ENCODE data around the gene GCK. TPM values are rescaled to one million over a fixed set of nuclear protein-coding genes. Genes with fewer than 3 reads are reported as not detected.
"Not testable (repeated sequence)": the region's sequence is repeated elsewhere in the genome, so short reads cannot be mapped to it uniquely, and the experiment has no call there.

Gene GCK
- total RNA-seq, 2 donors from 2014 or later, result 3.1 to 5.6 TPM

DNA sequence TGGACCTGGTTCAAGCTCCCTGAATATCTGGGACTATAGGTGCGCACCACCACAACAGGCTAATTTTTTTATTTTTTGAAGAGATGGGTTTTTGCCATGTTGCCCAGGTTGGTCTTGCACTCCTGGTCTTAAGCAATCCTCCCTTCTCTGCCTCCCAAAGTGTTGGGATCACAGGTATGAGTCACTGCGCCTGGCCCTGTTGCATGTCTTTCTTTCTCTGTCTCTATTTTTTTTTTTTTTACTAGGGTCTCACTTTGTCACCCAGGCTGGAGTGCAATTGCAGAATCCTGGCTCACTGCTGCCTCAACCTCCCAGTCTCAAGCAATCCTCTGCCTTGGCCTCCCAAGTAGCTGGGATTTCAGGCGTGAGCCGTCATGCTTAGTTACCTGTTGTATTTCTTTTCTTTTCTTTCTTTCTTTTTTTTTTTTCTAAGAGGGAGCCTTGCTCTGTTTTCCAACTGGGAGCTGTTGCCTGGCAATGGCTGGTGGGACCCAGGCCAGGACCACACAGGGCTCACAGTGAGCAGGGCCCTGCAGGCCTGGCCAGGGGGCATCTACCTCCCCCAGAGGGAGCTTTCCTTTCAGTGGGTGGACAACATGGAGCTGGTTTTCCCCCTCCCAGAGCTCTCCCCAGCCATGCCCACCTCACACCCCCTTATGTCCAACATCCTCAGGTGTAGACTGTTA is 54.2 kb downstream of the GCK start:
- ATAC-seq (no peak), DNase-seq (peak; percentile 18)
- intact Hi-C loops (cut with DNase I), result no loop called here

- intact Hi-C loops (cut with DNase I), result no loop called here
- DNase-seq, result no peak
Observed at GRCh38 chr7:44133295-44133694, 55.9 kb downstream of the GCK start.

DNA sequence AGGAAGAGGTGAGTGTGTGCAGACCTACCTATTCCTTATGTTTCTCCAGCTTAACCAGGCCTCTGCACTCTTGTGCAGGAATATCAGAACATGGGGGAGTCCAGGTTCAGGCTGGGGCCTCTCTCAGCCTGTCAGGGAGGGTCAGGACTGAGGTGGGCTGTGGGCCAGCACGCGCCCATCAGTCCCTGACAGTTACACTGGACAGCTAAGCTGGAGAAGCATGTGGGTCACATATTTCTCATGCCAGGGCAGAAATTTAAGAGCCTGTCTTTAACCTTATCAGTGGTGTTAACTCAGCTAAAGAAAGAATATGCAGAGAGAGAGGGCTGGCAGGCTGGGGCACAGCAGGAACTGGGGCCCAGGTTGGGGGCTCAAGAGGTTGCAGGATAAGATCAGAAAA is 57.2 kb downstream of the GCK start:
- ATAC-seq (peak; percentile 81 to 89), DNase-seq (peak; percentile 62)
- intact Hi-C loops (cut with DNase I), result no loop called here

More at GRCh38 chr7:44133295-44133694, 55.9 kb downstream of the GCK start:
- ATAC-seq, result no peak

DNA sequence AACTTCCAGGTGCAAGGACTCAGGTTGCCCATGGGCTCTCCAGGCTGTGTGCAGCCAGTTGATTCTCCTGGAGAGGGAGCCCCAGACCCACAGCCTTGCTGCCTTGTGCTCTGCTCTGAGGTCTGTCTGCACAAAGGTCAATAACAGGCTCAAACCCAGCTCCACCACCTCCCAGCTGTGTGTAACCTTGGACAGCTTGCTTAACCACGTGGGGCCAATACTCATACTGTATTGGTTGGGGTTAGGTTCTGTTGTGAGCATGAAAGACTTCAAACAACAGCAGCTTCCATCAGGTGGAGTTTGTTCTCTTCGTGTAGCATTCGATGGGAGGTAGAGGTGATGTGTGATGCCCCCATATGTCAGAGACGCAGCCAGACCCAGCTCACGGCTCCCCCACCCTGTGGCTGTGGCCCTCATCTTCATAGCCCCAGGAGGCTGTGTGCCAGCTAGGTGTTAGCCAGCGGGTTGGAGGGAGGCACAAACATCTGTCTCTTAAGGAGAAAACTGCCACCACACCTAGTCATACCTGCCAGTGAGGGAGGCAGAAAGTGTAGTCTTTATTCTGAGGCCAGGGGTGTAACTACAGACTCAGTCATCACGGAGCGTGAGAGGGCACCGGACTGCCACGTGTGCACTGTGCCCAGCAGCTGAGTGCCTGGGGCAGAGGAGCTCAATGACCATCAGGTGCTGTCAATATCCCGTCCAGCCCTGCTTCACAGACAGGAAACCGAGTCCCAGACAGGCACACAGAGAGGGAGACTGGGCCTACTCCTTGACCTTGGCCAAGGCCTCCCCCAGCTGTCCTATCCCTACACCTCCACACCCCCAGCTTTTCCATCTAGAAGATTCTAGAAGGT is 57.8 kb downstream of the GCK start:
- peak; percentile 18 for DNase-seq
- peak; percentile 47 to 51 for ATAC-seq
- intact Hi-C loops (cut with DNase I), result no loop called here

DNA sequence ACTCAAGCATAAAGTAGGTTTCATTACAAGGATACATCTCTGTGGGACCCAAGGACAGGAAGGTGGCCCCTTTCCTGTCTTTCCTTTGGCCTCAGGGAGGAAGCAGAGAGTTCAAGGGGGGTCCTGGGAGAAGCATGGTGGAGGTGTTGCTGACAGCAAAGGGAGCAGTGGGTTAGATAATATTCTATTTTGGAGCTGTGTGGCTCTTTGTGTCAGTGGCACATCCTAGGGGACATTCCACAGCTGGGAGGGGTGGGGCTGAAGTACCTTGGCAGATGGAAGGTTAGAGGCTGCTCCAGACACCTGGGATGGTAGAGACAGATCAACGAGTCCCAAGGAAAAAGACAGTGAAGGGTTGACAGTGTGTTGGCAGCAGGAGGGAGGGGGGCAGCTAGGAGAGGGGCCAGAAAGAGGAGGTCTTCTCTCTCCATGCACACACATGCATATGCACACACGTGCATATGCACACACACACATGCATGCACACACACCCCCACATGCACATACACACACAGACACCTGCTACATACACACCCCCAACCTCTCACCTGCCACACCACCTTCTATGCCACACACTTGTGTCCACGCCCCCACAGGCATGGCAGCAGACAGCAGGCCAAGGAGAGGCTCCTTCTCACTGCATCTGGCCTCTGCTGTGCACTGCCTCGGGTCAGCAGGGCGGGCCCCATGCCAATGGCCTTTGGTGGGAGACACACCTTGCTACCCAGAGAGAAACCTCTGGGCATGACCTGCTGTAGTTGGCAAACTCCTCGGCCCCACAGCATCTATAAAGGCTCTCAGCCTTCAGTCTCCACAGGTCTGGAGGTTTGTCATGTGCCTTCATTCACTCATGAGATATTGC is 60.3 kb downstream of the GCK start:
- ATAC-seq (peak; percentile 50 to 60), DNase-seq (peak; percentile 17)
- intact Hi-C loops (cut with DNase I), result no loop called here

DNA sequence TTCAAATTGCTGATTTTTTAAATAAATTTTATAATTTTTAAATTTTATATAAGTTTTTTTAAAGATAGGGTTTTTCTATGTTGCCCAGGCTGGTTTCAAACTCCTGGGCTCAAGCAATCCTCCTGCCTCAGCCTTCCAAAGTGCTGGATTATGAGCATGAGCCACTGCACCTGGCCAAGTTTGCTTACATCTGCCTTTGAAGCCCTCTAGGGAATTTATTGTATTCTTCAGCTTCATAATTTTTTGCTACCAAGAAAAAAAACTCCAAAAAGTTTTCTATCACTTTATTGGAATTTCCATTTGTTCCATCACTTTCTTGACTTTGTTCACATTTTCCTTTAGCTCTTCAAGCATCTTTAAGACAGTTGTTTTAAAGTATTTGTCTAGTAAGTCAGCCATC is 62.1 kb downstream of the GCK start:
- DNase-seq (no peak), ATAC-seq (no peak)
- intact Hi-C loops (cut with DNase I), result no loop called here

DNA sequence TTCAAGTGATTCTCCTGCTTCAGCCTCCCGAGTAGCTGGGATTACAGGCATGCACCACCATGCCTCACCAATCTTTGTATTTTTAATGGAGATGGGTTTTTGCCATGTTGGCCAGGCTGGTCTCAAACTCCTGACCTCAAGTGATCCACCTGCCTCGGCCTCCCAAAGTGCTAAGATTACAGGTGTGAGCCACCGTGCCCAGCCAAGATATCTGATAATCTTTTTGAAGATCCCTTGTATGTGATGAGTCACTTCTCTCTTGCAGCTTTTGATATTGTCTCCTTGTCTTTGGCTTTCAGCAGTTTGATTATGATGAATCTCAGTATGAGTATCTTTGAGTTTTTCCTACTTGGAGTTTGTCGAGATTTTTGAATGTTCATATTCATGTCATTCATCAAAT is 62.7 kb downstream of the GCK start:
- ATAC-seq; intact Hi-C loops (cut with DNase I); DNase-seq: not testable (repeated sequence)

- intact Hi-C loops (cut with DNase I), result loop anchor here (5.0 kb wide), 2 partner anchors 43 to 48 kb away; partner anchors contain the start of gene POLM (in 1 of the 2)
- DNase-seq (no peak), ATAC-seq (no peak)
Observed at GRCh38 chr7:44124822-44125202, 64.4 kb downstream of the GCK start.

- intact Hi-C loops (cut with DNase I), result loop anchor here (5.0 kb wide), 2 partner anchors 41 to 46 kb away; partner anchors contain the start of gene POLM (in 1 of the 2)
- peak; percentile 99 for DNase-seq
- ATAC-seq, result peak; percentile 98 to 99
Observed at GRCh38 chr7:44123190-44124003, 65.8 kb downstream of the GCK start, which contains the start of gene POLD2. TSS of gene POLD2 (minus strand) at chr7:44123548. CDS start at chr7:44122053, 1,495 bp downstream.

DNA sequence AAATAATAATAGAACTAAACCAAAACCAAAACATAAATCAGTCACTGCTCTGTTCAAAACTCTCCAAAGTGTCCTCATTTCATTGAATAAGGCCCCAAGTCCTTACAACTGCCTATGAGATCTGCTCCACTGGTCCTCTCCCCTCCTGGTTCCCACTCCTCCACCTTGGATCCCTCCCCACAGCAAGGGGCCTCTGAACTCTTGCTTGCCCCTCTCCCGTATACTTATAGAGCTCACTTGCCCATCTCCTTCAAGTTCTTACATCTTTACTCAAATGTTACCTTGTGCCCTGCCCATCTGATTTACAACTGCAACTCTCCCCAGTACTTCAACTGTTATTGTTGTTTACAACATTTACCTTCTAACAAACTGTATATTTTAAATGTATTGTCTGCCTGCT is 66.7 kb downstream of the GCK start:
- ATAC-seq (no peak), DNase-seq (no peak)
- intact Hi-C loops (cut with DNase I), result loop anchor here (5.0 kb wide), 2 partner anchors 40 to 45 kb away; partner anchors contain the start of gene POLM (in 1 of the 2)

GRCh38 chr7:44121761-44122420 is 67.3 kb downstream of the GCK start:
- ATAC-seq (no peak), DNase-seq (no peak)
- intact Hi-C loops (cut with DNase I), result loop anchor here (5.0 kb wide), 2 partner anchors 40 to 45 kb away; partner anchors contain the start of gene POLM (in 1 of the 2)

GRCh38 chr7:44120395-44120794 is 68.8 kb downstream of the GCK start:
- ATAC-seq, result no peak
- intact Hi-C loops (cut with DNase I), result loop anchor here (5.0 kb wide), 2 partner anchors 38 to 43 kb away; partner anchors contain the start of gene POLM (in 1 of the 2)
- DNase-seq, result no peak

- no peak for ATAC-seq
- DNase-seq, result no peak
- intact Hi-C loops (cut with DNase I), result loop anchor here (5.0 kb wide), 2 partner anchors 38 to 43 kb away; partner anchors contain the start of gene POLM (in 1 of the 2)
Observed at GRCh38 chr7:44119829-44120380, 69.3 kb downstream of the GCK start.

DNA sequence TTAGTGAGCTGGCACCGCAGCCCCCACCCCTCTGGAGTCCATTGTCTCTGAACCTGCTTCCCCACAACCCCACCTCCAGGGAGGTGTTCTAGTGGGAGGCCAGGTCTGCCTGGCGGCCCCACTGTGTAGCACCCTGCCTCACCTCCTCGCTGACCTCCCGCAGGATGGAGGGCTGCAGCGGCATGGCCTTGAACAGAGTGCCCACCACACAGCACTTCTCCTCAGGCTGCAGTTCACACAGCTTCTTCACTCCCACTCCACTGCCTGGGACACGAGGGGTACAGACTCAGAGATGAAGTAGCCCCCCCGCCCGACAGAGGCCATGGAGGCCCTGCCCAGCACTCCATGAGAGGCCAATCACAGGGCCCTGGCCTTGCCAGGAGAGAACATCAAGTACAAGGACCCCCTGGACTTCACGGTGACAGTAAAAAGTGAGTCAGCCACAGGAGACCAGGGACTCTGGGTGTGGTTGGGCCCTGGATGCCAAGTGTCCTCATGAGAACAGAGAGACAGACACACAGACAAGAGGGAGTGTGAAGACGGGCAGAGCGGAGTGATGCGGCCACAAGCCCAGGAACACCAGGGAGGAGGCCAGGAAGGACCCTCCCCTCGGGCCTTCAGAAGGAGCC is 71.3 kb downstream of the GCK start:
- DNase-seq (no peak), ATAC-seq (peak in 1 of 2 donors; percentile 27)
- intact Hi-C loops (cut with DNase I), result no loop called here

- ATAC-seq, result no peak
- DNase-seq, result no peak
- intact Hi-C loops (cut with DNase I), result no loop called here
Observed at GRCh38 chr7:44116789-44117666, 72.2 kb downstream of the GCK start.

Data from left cardiac atrium (tissue), 4 donors.